GM12875 (cell line): Measurements from ENCODE around the gene RTN4IP1.
"Not testable (repeated sequence)": the region's sequence is repeated elsewhere in the genome, so short reads cannot be mapped to it uniquely, and the experiment has no call there.

Experiments
- H3K4me3 ChIP-seq: one replicate; pipeline ENCODE4 v1.5.1; 2011; ENCODE audit warnings: low read depth, low read length, control low read depth
- CTCF ChIP-seq: IDR thresholded peaks from 2 replicates; pipeline ENCODE4 v1.5.1; 2011; ENCODE audit warnings: low read depth, mild to moderate bottlenecking, control low read depth, inconsistent platforms, low read length, moderate library complexity, borderline replicate concordance; ENCODE audit not compliant: insufficient read depth

RTN4IP1 gene

GRCh38 chr6:106628658-106629102 is 618 bp downstream of the RTN4IP1 start:
- peak overlapping the region; percentile 73 for H3K4me3 ChIP-seq
- TF ChIP-seq CTCF, result no peak

DNA sequence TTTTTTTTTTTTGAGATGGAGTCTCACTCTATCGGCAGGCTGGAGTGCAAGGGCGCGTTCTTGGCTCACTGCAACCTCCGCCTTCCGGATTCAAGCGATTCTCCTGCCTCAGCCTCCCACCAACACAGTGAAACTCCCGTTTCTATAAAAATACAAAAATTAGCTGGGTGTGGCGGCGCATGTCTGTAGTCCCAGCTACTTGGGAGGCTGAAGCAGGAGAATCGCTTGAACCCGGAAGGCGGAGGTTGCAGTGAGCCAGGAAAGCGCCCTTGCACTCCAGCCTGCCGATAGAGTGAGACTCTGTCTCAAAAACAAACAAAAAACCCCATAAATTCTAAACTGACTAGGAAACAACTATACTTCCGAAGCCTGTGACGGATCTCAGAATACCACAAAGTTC is 1.5 kb downstream of the RTN4IP1 start:
- H3K4me3 ChIP-seq, result not testable (repeated sequence)

GRCh38 chr6:106626485-106626884 is 2.8 kb downstream of the RTN4IP1 start:
- H3K4me3 ChIP-seq, result no peak overlapping the region
- no peak for TF ChIP-seq CTCF

DNA sequence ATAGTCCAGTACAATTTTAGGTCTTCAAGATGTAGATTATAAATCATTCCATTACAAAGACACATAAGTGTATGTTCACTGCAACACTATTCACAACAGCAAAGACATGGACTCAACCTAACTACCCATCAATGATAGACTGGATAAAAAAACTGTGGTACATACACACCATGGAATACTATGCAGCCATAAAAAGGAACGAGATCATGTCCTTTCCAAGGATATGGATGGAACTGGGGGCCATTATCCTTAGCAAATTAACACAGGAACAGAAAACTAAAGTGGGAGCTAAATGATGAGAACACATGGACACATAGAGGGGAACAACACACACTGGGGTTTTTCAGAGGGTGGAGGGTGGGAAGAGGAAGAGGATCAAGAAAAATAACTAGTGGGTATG is 6.3 kb downstream of the RTN4IP1 start:
- no peak for TF ChIP-seq CTCF
- H3K4me3 ChIP-seq, result no peak overlapping the region

- no peak for TF ChIP-seq CTCF
- H3K4me3 ChIP-seq, result no peak overlapping the region
These were observed 6.9 kb downstream of the RTN4IP1 start for GRCh38 chr6:106622412-106622811.

DNA sequence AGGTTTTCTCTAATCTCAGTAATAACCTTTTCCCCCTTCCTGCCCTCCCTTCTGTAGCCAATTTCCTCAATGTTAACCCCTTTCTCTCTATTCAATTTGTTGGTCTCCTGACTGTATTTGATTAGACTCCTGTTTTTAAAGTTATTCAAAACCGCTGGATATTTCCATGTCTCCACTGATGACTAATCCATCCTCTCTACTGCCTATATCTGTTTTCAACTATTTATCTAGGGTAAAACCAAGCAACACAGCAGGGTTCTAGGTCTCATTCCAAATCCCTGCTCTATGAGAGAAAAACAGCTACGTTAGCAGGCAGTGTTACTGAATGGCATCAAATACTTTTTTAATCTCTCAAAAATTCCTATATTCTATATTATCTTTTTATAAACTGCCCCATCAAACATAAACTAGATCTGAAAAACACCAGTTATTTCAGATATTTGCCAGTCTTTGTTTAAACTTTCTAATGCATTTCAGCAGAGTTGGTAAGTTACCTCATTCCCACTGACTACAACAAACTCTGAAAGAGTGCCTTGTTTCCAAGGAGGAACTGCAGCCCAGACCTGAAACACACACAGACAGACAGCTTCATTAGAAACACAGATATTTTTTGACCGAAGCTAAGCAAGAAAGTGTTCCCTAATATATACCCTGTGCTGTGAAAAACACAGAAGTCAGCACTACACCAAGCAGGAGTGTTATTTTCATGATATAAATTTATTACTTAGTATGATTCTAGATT is 8.2 kb downstream of the RTN4IP1 start:
- no peak overlapping the region for H3K4me3 ChIP-seq
- TF ChIP-seq CTCF, result no peak

DNA sequence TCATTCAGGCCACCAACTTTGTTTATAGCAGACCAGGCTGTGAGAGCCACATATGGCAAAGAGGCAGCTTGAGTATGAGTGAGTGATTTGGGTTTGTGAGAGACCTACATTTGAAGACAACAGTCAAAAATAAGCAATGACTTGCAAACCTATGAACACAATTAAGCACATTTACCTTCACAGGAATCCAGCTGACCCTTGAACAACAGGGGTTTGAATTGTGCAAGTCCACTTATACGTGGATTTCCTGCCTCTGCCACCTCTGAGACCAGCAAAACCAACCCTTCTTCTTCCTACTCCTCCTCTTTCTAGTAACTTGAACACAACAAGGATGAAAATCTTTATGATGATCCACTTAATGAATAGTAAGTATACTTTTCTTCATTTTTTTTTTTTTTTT is 10.1 kb downstream of the RTN4IP1 start:
- no peak overlapping the region for H3K4me3 ChIP-seq
- TF ChIP-seq CTCF, result no peak
